ENCODE data around the gene MVB12B. TPM values are rescaled to one million over a fixed set of nuclear protein-coding genes. Genes with fewer than 3 reads are reported as not detected.
"Not testable (repeated sequence)": the region's sequence is repeated elsewhere in the genome, so short reads cannot be mapped to it uniquely, and the experiment has no call there.

MVB12B gene
- total RNA-seq, 1 donor from 2014 or later: 28.5 TPM

DNA sequence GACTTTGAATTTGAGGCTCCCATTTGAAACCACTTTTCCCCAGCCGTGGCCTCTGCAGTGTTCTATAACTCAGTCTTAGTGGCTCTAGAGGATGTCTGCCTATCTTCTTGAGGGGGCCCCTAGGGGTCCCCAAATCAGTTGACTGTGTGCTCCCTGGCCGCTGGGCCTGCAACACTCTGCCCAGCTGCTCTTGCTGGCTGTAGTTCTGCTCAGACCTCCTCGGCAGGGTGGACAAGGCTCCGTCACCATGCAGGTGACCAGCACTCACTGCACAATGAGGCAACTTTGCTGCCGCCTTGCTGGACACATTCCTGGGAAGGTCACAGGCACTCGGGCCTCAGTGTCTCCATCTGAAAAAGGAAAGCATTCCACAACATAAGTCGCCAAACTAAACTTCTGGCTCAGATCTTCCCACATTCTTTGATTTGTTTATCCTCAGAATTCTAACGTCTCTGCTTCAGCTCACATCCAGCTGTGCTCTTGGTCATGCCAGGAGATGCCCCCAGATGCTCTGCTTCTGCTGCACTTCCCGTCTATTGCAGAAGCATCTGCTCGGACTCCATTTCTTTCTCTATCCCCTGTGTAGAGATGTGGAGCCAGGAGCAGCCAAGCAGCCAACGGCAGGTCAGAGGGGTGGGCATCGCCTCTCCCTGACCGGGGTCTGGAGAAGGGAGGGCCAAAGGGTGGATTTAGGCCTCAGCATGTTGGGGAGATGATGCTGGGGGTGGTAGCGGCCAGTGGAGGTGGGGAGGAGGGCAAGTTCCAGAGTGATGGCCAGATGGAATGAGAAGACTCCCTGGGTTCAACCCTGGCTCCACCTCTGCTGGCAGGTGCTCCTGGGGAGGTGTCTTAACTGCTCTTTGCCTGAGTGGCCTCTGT lies 133.6 kb downstream of the MVB12B start:
- DNase-seq (ENCODE audit: low spot score in 2 of 2): no peak

GRCh38 chr9:126461029-126461428 lies 134.4 kb downstream of the MVB12B start:
- DNase-seq (ENCODE audit: low spot score in 2 of 2): no peak
- FAIRE-seq: no peak

More for the DNA sequence above, 133.6 kb downstream of the MVB12B start:
- no peak for FAIRE-seq

GRCh38 chr9:126461608-126462007 lies 135.0 kb downstream of the MVB12B start:
- no peak for DNase-seq (ENCODE audit: low spot score in 2 of 2)
- FAIRE-seq: no peak

- no peak for FAIRE-seq
- no peak for DNase-seq (ENCODE audit: low spot score in 2 of 2)
Measured at GRCh38 chr9:126462617-126463016, 136.0 kb downstream of the MVB12B start.

- FAIRE-seq (no peak), DNase-seq (ENCODE audit: low spot score in 2 of 2) (no peak)
Measured at GRCh38 chr9:126463426-126463825, 136.8 kb downstream of the MVB12B start.

DNA sequence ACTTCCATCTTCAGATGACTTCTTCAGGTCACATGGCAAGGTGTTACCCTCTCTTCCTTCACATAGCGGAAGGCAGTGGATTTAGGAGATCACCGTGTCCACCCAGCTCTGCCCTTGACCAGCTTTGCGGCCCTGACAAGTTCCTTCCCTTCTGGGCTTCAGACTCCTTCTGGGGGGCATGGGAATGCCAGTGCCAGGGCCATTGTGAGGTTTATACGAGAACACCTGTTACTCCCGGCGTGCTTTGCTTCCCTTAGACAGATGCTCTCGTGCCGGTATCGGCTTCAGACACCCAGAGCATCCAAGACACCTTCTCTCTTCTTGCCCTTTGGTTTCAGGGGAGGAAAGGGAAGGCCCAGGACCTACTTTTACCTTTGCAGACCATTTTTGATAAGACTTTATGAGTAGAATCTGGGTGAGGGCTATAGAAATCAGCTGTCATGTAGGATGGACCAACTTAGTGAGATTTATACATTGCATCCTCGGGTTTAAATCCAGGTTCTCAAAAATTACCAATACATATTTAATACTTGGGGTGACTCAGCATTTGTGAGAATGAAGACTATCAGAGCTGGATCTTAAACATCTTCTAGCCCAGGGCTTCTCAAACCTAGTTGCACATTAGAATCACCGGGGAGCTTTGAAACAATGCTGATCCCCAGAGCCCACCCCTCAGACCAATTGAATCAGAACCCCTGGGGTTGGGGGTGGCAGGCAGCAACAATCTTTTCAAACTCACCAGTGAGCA lies 138.2 kb downstream of the MVB12B start:
- no peak for FAIRE-seq

GRCh38 chr9:126465977-126466376 lies 139.3 kb downstream of the MVB12B start:
- FAIRE-seq (no peak), DNase-seq (ENCODE audit: low spot score in 2 of 2) (no peak)

More for the DNA sequence above, 138.2 kb downstream of the MVB12B start:
- no peak for DNase-seq (ENCODE audit: low spot score in 2 of 2)

DNA sequence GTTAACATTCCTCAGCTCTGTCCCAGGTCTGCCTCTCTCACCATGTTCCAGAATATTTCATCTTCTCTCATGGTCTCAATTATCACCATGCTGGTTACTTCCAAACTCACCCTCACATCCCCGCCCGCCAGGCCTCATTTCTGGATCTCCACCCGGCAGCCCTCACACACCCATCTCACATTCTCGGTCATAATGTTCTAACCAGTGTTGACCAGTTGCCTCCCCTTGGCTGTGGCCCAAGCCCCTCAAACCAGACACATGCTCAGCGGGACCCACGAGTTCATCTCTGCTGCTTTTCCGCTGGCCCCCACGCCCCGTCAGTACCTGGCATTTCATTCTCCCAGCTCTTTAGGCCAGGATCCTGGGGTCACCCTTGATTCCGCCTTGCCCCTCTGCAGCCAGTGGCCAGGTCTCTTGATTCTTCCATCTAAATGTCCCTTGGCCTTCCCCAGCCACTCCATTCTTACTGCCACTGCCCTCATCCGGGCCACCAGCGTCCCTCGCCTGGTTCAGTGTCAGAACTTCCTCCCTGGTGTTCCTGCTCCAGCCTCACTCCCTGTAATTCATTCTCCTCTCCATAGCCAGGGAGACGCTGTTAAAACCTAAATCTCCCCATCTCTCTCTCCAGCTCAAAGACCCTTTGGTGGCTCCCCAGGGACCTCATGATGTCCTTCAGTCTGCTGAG lies 141.7 kb downstream of the MVB12B start:
- DNase-seq (ENCODE audit: low spot score in 2 of 2): no peak
- no peak for FAIRE-seq

DNA sequence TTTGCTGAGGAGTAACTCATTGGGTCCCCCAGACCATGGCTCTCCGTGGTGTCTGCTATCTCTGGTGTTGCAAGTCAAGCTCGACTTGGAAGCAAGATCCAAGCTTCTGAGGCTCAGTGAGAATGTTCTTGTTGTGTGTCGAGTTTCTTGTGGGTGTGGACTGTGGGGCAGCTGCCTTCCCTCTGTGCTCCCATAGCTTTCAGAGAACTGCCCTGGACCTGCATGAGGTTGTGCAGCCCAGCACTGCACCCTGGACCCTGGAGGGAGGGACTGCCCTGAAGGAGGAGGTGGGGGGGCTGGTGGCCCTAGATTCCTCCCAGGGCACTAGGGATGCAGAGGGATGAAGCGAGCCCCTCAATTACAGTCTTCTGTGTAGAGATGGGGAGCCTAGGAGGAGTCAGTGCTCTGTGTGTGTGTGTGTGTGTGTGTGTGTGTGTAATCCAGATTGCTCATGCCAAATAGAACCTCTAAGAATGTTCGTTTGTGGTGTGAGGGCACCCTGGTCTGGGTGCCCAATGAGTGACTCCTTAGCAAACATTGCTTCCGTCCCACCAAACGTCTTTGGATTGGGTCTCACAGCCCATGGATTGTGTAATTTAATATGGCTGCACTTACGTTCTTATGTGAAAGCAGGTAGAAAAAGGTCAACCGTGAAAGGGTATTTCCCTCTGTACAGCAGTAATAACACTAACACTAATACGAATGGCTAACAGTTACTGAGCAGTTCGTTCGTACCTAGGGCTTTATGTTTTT lies 143.8 kb downstream of the MVB12B start:
- DNase-seq (ENCODE audit: low spot score in 2 of 2) (no peak), FAIRE-seq (no peak)

DNA sequence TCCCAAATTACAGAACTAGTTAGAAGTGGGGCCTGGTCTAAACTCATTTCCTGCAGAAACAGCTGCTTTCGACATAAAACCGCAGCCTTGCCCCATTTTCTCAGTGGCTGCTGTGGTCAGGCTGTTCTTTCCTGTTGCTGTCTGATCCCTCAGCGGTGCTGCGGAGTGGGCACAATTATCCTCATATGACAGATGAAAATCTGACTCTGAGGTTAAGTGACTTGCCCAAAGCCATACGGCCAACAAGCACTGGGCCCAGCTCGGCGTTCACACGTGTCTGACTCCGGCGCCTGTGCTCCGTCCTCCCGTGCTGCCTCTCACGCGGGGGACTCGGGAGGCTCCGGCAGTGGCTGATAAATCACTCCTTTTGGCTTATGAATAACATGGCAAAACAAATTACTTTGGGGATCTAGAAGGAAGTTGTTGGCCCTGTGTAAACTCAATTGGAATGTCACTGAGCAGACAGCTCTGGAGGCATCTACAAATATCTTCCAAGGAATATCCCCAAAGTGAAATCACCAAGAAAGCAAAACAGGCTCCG lies 144.5 kb downstream of the MVB12B start:
- no peak for DNase-seq (ENCODE audit: low spot score in 2 of 2)
- FAIRE-seq: no peak

- DNase-seq (ENCODE audit: low spot score in 2 of 2): no peak
- no peak for FAIRE-seq
Measured at GRCh38 chr9:126472198-126472947, 145.7 kb downstream of the MVB12B start.

DNA sequence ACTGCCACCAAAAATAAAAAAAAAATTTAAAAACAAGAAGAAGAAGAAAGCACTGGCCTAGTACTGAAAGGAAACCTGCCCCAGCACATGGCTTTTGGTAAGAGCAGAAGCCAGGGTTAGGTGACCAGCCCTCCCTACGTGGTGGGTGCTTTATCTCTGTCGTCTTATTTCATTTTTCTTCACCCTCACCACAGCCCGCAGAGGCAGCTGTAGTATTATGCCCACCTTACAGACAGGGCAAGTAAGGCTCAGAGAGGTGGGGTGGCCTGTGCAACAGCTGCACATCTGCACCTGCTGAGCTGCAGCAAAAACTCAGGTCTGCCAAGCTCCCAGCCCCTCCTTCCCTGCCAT lies 146.3 kb downstream of the MVB12B start:
- DNase-seq (ENCODE audit: low spot score in 2 of 2): no peak
- FAIRE-seq: no peak

DNA sequence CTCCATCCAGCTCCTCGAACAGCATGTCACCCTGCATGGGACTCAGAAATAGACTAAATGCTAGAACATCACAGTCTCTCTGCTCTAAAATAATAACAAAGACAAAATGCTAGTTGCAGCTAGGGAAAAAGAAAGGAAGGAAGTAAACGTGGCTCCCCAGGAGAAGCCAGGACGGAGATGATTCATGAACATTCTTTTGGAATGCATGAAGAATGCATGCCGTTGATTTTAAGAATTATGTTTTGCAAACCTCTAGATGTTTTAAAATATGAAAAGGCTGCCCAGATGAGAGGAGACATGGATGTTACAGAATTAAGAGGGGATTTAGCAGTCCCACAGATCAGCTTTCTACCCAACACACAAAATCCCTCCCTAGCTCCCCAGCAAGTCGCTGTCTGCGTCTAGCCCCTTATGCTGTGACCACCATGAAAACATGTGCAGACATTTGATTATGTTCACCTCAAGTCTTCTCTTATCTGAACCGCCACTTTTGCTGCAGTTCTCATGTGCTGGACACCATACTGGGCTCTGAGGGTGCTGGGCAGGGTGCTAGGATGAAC lies 147.7 kb downstream of the MVB12B start:
- FAIRE-seq (no peak), DNase-seq (ENCODE audit: low spot score in 2 of 2) (no peak)

GRCh38 chr9:126474786-126475485 lies 148.3 kb downstream of the MVB12B start:
- FAIRE-seq (no peak), DNase-seq (ENCODE audit: low spot score in 2 of 2) (no peak)

- FAIRE-seq (no peak), DNase-seq (ENCODE audit: low spot score in 2 of 2) (no peak)
Measured at GRCh38 chr9:126475933-126476555, 149.4 kb downstream of the MVB12B start.

DNA sequence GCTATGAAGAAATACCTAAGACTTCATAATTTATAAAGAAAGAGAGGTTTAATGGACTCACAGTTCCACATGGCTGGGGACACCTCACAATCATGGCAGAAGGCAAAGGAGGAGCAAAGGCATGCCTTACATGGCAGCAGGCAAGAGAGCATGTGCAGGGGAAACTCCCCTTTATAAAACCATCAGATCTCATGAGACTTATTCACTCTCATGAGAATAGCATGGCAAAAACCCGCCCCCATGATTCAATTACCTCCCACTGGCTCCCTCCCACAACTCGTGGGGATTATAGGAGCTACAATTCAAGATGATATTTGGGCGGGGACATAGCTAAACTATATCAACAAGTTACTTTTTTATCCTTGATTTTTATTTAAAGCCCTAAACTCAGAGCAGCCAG lies 150.8 kb downstream of the MVB12B start:
- FAIRE-seq; DNase-seq (ENCODE audit: low spot score in 2 of 2): not testable (repeated sequence)

GRCh38 chr9:126478216-126478981 lies 151.8 kb downstream of the MVB12B start:
- FAIRE-seq (no peak), DNase-seq (ENCODE audit: low spot score in 2 of 2) (no peak)

Measured in frontal cortex (tissue), 4 donors.